ENCODE results near the gene DUSP23.

- TF ChIP-seq POLR2A (IDR thresholded peaks at IDR 0.05), result no peak
- TF ChIP-seq CTCF (IDR thresholded peaks at IDR 0.05), result no peak
Observed at GRCh38 chr1:159763686-159764085, 17.1 kb upstream of the DUSP23 start.

Measured in testis (tissue), 2 donors.